Activated naive CD8-positive, alpha-beta T cell treated with anti-CD3 and anti-CD28 coated beads, Interleukin-2, amount 50 U/mL, for 16 hours (primary cell): Measurements from ENCODE around the gene NLRC3.

Source experiments
- DNase-seq: peaks from one replicate; pipeline ENCODE4 v3.0.0-alpha.2; 2020; ENCODE audit warnings: low read depth, low spot score

Gene NLRC3

DNA sequence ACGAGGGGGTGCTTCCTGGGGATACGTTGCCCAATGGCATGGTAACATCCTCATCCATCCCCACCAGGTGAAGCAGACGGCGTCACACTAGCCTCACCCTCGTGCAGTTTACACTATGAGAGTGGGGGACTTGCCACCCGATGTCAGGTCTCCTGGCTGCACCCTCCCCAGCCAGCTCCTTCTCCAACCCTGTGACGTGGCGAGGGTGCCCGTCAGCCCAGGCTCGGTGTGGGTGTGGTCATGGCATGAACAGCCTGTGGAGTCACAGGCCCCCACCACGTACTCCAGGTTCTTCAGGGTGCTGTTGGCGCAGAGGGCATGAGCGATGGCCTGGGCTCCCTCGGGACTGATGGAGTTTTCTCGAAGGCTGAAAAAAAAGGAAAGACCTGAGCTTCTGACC is 28.3 kb downstream of the NLRC3 start:
- DNase-seq, result no peak

DNA sequence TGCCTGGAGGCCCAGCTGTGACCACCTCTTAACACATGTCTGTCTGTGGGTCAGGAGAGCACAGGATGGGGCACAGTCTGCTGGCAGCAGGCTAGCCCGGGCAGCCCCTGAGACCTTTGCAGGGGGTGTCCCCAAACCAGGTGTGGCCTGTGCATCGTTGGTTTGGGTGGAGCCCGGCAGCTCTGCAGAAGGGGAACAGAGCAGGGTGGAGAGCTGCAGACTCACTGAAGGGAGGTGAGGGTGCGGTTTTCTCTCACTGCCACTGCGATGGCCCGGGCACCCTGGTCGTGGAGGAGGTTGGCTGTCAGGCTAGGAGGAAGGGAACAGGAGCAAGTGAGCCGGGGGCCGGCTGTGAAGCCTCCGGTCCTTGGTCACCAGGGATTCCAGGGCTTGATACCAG is 28.8 kb downstream of the NLRC3 start:
- no peak for DNase-seq

DNA sequence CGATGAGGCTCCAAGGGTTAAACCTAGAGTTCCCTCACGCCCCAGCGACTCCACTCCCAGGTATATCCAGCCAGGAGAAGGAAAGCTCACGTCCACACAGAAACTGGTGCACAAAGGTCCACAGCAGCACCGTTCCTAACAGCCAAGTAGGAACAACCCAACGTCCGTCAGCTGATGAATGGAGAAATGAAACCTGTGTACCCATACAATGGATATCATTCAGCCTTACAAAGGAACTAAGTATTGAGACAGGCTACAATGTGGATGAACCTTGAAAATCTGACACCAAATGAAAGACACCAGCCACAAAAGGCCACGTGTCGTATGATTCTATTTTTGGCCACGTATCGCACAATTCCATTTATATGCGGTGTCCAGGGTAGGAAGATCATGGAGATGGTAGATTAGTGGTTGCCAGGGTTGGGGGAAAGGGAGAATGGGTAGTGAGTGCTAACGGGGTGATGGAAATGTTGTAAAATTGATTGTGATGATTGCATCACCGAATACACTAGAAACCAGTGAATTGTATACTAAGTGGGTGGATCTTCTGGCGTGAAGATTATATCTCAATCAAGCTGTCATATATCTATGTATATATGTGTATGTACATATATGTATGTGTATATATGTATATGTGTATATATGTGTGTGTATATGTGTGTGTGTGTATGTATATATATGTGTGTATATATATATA is 30.1 kb downstream of the NLRC3 start:
- DNase-seq, result no peak

GRCh38 chr16:3542601-3543373 is 34.4 kb downstream of the NLRC3 start:
- DNase-seq, result no peak

DNA sequence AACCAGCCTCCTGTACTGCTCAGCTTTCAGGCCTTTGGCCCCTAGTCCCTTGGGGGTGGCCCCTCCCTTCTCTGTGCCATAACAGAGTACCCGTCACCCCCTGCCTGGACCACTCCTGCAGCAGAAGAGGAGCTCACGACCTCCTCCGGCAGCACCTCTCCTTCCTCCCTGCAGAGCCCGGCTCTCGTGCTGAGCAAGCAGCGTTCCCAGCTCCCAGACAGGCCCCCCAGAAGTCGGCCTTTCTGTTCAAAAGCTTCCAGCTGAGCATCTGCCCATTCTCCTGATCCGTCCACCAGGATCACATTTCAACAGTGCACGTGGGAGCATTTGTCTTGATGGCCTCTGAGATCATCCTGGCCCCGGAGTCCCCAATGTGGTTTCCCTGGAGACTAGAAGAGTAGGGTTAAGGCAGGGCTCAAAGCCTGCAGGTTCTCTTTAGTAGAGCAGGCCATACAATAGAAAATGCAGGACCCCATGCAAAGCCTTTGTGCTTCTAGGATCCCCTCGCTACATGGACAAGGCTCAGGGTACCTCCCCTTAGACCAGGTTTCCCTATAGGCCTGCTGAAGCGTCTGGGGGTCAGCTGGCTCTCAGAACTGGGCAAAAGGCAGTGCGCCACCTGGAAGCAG is 35.6 kb downstream of the NLRC3 start:
- DNase-seq, result no peak

GRCh38 chr16:3538222-3538621 is 39.0 kb downstream of the NLRC3 start:
- DNase-seq, result no peak

GRCh38 chr16:3536851-3537250 is 40.4 kb downstream of the NLRC3 start:
- no peak for DNase-seq

- DNase-seq, result no peak
Observed at GRCh38 chr16:3536271-3536731, 40.9 kb downstream of the NLRC3 start.

- DNase-seq, result no peak
Observed at GRCh38 chr16:3534126-3534525, 43.1 kb downstream of the NLRC3 start.

GRCh38 chr16:3532741-3533140 is 44.5 kb downstream of the NLRC3 start:
- DNase-seq, result no peak

DNA sequence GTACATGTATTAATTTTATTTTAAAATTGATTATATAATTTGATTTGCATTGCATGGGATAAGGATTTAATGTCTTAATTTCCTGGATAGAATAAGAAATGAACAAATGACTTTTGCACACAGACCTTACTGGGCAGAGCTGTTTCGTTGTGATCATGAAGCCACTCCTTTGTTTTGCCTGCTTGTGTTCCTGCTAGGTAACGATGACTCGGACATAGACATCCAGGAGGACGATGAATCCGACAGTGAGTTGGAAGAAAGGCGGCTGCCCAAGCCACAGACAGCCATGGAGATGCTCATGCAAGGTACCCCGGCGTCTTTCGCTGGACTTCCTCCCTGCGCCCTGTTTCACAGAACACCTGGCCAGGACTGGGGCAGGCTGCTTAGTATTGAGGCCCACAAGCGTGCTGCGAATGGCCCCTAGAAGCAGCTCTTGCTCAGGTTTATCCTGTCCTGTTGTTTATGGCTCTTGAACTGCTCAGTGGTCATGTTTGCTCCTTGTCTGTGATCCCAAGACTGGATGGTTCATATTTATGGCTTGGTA is 46.8 kb downstream of the NLRC3 start:
- DNase-seq, result no peak

- no peak for DNase-seq
Observed at GRCh38 chr16:3529175-3529574, 48.0 kb downstream of the NLRC3 start.

- no peak for DNase-seq
Observed at GRCh38 chr16:3528406-3528805, 48.8 kb downstream of the NLRC3 start.

DNA sequence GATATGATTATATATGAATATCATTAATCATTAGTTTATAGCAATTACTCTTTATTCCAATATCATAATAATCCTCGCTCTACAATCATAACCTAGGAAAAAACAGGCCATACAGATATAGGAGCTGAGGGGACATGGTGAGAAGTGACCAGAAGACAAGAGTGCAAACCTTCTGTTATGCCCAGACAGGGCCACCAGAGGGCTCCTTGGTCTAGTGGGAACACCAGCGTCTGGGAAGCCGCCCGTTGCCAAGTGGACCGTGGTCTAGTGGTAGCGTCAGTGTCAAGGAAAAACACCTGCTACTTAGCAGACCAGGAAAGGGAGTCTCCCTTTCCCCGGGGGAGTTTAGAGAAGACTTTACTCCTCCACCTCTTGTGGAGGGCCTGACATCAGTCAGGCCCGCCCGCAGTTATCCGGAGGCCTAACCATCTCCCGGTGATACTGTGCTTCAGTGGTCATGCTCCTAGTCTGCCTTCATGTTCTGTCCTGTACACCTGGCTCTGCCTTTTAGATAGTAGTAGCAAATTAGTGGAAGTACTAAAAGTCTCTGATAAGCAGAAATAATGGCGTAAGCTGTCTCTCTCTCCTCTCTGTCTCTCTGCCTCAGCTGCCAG is 49.9 kb downstream of the NLRC3 start:
- peak; percentile 11 for DNase-seq

- no peak for DNase-seq
Observed at GRCh38 chr16:3525951-3526350, 51.3 kb downstream of the NLRC3 start.

DNA sequence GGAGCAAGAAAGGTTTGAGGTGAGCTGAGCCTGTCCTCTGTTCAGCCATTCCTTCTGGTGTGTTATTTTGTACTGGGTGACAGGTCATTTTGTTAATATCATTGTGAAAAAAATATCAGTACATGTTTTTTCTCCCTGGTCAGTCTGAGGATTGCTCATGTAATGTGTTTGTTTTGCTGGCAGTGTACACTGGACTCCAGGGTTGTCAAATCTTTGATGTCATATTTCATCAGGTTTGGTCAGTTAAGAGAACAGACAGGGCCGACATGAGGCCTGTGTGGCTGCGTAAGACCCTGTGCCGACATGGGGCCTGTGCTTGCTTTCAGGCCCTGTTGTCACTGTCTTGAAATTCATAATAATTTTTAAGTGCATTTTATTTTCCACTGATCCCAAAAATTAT is 53.9 kb downstream of the NLRC3 start:
- no peak for DNase-seq

DNA sequence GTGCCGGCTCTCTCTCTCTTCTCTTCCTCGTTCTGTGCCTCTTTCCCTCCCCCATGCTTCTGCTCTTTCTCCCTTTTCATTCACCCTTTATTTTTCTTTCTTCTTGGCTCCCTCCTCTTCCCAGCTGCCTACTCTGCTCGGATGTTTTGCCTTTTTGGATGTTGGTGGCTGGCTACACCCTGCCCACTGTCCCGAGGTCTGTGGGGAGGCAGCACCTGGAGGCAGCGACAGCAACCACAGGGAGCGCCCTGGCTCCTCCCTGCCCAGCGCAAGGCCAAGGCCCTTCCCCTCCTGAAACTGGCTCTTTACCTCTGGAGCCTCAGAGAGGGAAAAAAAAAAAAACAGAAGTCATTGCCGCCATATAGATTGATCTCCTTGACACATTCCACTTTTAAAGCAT is 56.4 kb downstream of the NLRC3 start:
- DNase-seq, result no peak

DNA sequence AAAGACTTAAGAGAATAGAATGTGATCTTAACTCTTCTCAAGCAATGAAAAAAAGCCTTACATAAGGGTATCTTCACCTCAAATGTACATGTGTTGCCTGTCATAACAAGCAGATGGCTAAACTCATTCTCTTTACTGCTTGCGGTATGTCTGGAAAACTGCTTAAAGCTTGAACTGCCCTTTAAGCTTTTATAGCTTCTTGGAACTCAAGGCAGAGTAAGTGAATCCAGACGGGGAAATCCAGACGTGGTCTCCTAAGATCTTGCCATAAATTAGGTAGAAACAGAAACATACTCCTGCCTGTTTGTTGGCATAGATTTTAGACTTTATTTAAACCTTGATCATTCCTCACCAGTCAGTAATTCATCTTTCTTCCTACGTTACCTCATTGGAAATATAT is 56.8 kb downstream of the NLRC3 start:
- DNase-seq, result no peak

- no peak for DNase-seq
Observed at GRCh38 chr16:3519581-3519980, 57.6 kb downstream of the NLRC3 start.

DNA sequence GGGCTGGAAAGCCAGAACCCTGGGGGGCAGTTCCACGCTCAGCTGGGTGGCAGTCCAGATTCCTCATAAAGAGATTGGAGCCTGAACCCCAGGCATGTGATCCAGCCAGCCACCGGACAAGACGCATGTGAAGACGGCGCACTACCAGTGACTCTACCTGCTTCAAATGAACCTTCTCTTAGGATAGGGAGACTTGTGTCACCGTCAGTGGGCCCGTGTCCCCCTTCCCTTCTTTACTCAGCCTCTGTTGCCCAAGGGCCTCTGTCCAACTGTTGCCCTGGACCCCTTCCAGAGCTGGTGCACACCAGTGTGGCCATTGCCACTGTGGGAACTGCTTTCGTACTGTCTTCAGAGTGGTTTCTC is 58.2 kb downstream of the NLRC3 start:
- no peak for DNase-seq

GRCh38 chr16:3518292-3518985 is 58.8 kb downstream of the NLRC3 start:
- no peak for DNase-seq

DNA sequence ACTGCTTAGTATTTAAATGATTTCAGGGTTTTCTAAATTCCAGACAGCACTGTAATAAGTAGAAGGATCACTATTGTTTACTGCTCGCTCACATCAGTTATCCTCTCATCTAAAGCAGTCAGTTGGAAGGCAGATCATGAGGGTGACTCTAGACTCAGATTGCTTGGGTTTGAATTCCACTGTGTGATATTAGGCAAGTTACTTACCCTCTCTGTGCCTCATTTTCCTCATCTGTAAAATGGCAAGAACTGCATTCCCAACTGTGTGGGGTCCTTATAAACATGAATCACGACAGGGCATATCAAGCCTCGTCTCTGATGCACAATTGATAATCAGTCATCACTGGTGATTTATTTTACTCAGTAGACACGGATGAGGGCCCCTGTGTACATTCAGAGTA is 61.3 kb downstream of the NLRC3 start:
- DNase-seq, result no peak
